Spinal cord (tissue), 10 donors: ENCODE measurements around the gene SATB2. TPM values are rescaled to one million over a fixed set of nuclear protein-coding genes. Genes with fewer than 3 reads are reported as not detected.

Experiments used
- DNase-seq, 6 donors: peaks; one replicate each; pipeline versions ENCODE4 v3.0.0 to v3.0.0-alpha.2; 2013 to 2015; ENCODE audit warnings: low spot score in 6 of 6, low read depth in 4 of 6
- H3K27ac ChIP-seq: one replicate; pipeline ENCODE4 v1.5.1; 2013; ENCODE audit warnings: low read depth, low read length, control low read depth
- H3K27me3 ChIP-seq: one replicate; pipeline ENCODE4 v1.6.1; 2013; ENCODE audit warnings: low read length; ENCODE audit not compliant: control insufficient read depth, insufficient read depth
- H3K36me3 ChIP-seq: one replicate; pipeline ENCODE4 v1.6.1; 2013; ENCODE audit warnings: low read length; ENCODE audit not compliant: control insufficient read depth, insufficient read depth
- H3K4me1 ChIP-seq: one replicate; pipeline ENCODE4 v1.6.1; 2013; ENCODE audit warnings: low read length; ENCODE audit not compliant: control insufficient read depth, insufficient read depth
- H3K4me3 ChIP-seq: one replicate; pipeline ENCODE4 v1.5.1; 2013; ENCODE audit warnings: low read depth, low read length, control low read depth
- H3K9me3 ChIP-seq: one replicate; pipeline ENCODE4 v1.6.1; 2013; ENCODE audit warnings: low read length; ENCODE audit not compliant: control insufficient read depth, insufficient read depth
- WGBS: methylation state at CpG from one replicate; pipeline ENCODE4 v1.1.5; 2013; ENCODE audit warnings: missing lambda C conversion rate; ENCODE audit not compliant: insufficient coverage; 5-methylcytosine and 5-hydroxymethylcytosine counted together
- polyA plus RNA-seq, 2 donors: library from polyadenylated mRNA; unstranded; fragments of 120-200 nt; gene quantifications; one replicate each; pipeline ENCODE4 v1.2.1, GENCODE V29; 2013; ENCODE audit not compliant: insufficient read length in 2 of 2
- total RNA-seq, 2 donors: library from RNA; depleted of rRNA in 1 of 2; stranded (reverse); fragments of 120-200 nt in 1 of 2; fragments of >200 nt in 1 of 2; gene quantifications; one replicate each; pipeline versions ENCODE4 v1.2.3 to v1.2.4, GENCODE V29; 2013 to 2014
- donor health status: healthy.

The SATB2 gene
- total and polyA plus RNA-seq, 4 donors = 5.5 to 18.1 (median 7.9) TPM

DNA sequence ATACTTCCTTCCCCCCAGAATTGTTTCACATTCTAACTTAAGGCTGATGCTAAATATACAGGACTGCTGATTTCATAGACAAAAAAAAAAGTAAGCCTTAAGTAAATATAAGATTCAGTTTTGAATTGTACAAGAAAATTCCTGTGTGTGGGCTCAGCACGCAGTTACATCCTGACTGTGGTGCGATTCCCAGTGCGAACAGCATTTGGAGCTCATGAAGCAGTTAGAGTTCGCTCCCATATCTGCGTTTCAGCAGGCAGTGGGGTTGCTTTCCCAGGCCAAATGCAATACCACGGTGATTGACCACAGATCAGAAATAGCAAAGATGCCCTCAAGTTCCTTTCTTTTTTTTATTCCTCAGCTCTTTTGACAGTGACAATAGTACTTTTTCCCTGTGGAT, 75.6 kb downstream of the SATB2 start:
- Histone ChIP-seq H3K4me1 (no peaks in the 10 kb centered on the region), H3K27ac (no peak overlapping the region), H3K9me3 (no peaks in the 10 kb centered on the region), H3K36me3 (no peaks in the 10 kb centered on the region), H3K27me3 (no peaks in the 10 kb centered on the region), H3K4me3 (no peak overlapping the region)
- WGBS = 58% methylated on average over 5 of the region's 6 CpGs
- DNase-seq = peak in 2 of 6 donors; percentile 25 to 51

- no peak for DNase-seq
- no peak overlapping the region for H3K27ac ChIP-seq
- no peaks in the 10 kb centered on the region for H3K27me3 ChIP-seq
- 70% methylated on average over 2 of the region's 6 CpGs for WGBS
- no peaks in the 10 kb centered on the region for H3K4me1 ChIP-seq
- no peak overlapping the region for H3K4me3 ChIP-seq
- H3K36me3 ChIP-seq = no peaks in the 10 kb centered on the region
- H3K9me3 ChIP-seq = no peaks in the 10 kb centered on the region
Observed at GRCh38 chr2:199381531-199381930, 76.2 kb downstream of the SATB2 start.

DNA sequence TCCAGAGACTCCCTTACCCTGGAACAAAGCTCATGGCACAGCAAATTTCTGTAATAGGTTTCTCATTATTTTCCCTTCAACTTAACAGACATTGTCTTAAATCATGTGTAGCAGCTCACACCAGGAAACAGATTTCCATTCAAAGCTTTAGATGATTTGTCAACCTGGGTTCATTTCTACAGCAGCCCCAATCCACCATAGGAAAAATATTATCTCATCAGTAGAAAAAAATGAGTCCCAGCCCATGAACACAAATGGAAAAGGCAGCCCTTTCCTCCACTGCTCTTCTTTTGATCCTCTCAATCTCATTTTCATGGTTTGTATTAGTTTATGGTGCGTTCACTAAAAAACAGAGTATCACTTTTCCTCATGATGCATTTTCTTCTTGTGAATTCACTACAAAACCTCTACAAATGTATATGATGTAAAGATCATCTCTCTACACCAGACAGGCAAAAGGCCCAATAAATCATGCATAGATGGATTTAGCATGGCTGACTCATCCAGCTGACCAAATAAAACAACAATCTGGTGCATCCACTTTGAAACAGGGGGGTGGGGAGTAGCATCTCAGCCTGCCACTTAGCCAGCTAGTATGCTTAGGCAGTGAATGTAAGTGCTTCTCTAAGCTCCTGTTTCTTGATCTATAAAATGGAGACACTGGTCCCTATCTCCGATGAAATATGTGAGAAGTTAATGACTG, 78.6 kb downstream of the SATB2 start:
- Histone ChIP-seq H3K4me3 (no peak overlapping the region), H3K4me1 (no peaks in the 10 kb centered on the region), H3K27ac (no peak overlapping the region), H3K27me3 (no peaks in the 10 kb centered on the region), H3K9me3 (no peaks in the 10 kb centered on the region), H3K36me3 (no peaks in the 10 kb centered on the region)
- DNase-seq = no peak
- no CpG with 5 or more reads among the region's 2 CpGs for WGBS

DNA sequence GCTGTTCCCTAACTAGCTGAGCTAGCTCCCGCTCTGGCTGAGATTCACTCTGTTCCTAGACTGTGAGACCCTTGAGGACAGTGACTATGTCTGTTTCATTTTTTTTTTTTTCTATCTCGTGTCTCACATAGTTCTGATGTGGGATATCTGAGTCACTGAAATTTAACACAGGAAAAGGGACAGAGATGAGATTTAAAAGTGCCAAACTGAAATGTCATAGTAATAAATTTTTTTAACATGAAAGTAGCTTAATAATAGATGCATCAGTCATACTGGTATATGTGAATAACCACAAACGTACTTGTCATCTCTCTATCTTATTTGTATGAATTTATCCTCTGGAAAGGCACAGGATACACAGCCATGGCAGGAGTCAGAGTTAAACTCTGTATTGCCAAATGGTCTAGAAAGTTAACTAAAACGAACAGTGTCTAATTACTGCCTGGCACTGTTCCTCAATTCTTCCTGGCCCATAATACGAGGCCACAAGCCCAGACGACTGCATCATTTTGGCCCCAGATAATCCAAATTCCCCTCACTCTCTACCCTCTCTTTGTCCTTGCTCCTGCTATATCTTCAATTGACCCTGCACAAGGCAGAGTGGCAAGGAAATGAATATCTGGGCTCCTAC, 87.5 kb downstream of the SATB2 start:
- H3K36me3 ChIP-seq = no peaks in the 10 kb centered on the region
- H3K27ac ChIP-seq = no peak overlapping the region
- H3K4me3 ChIP-seq = no peak overlapping the region
- no peak for DNase-seq
- no peaks in the 10 kb centered on the region for H3K27me3 ChIP-seq
- 56% methylated on average over 4 of the region's 6 CpGs for WGBS
- H3K9me3 ChIP-seq = no peaks in the 10 kb centered on the region
- H3K4me1 ChIP-seq = no peaks in the 10 kb centered on the region

DNA sequence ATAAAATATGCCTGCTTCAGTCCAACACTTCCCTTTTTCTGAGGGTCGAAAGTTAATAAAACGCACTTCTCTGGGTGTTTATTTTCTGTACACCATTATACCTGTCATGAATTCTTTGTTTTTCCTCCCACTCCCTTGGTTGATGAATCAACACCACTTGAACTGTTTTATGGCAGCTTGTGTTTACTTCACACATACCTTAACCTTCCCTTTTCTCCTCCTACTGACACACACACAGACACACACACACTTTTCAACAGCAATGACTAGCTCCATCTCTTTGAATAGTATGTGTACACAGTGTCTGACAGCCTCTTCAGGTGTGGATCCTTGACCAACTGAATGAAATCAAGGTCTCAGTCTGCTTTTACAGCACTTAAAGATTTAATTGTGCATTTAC, 91.3 kb downstream of the SATB2 start:
- 92% methylated on average over 2 of the region's 2 CpGs for WGBS
- DNase-seq = no peak
- no peaks in the 10 kb centered on the region for H3K4me1 ChIP-seq
- no peak overlapping the region for H3K4me3 ChIP-seq
- no peaks in the 10 kb centered on the region for H3K36me3 ChIP-seq
- H3K27ac ChIP-seq = no peak overlapping the region
- H3K9me3 ChIP-seq = no peaks in the 10 kb centered on the region
- no peaks in the 10 kb centered on the region for H3K27me3 ChIP-seq

- no peaks in the 10 kb centered on the region for H3K36me3 ChIP-seq
- H3K4me3 ChIP-seq = no peak overlapping the region
- WGBS = no CpG with 5 or more reads among the region's 3 CpGs
- H3K27me3 ChIP-seq = no peaks in the 10 kb centered on the region
- no peak for DNase-seq
- no peak overlapping the region for H3K27ac ChIP-seq
- no peaks in the 10 kb centered on the region for H3K9me3 ChIP-seq
- no peaks in the 10 kb centered on the region for H3K4me1 ChIP-seq
Observed at GRCh38 chr2:199364153-199364552, 93.6 kb downstream of the SATB2 start.

DNA sequence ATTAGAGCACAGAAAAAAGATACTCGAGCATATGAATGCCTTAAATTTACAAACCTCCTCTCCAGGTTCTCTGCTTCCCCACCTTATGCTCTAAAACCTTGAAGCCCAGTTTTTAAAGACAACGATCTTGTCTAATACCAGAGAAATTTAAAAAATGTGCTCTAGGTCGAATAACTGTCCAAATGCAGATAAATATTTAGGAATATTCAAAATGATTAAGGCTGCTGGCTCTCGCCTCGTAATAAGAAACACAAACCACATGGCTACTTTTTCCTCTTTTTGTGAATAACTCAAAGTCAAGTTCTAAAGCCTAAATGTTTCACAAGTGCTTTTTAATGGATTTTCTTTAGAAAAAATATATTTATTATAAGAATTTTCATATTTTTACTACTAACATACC, 101.3 kb downstream of the SATB2 start:
- WGBS = no CpG with 5 or more reads among the region's 5 CpGs
- no peak for DNase-seq
- H3K27me3 ChIP-seq = no peaks in the 10 kb centered on the region
- no peaks in the 10 kb centered on the region for H3K36me3 ChIP-seq
- no peaks in the 10 kb centered on the region for H3K4me1 ChIP-seq
- no peaks in the 10 kb centered on the region for H3K9me3 ChIP-seq
- no peak overlapping the region for H3K4me3 ChIP-seq
- H3K27ac ChIP-seq = no peak overlapping the region

- DNase-seq = no peak
- 98% methylated on average over 5 of the region's 7 CpGs for WGBS
- Histone ChIP-seq H3K27ac (no peak overlapping the region), H3K9me3 (no peaks in the 10 kb centered on the region), H3K36me3 (no peaks in the 10 kb centered on the region), H3K4me1 (no peaks in the 10 kb centered on the region), H3K4me3 (no peak overlapping the region), H3K27me3 (no peaks in the 10 kb centered on the region)
Observed at GRCh38 chr2:199348871-199349270, 108.9 kb downstream of the SATB2 start.

DNA sequence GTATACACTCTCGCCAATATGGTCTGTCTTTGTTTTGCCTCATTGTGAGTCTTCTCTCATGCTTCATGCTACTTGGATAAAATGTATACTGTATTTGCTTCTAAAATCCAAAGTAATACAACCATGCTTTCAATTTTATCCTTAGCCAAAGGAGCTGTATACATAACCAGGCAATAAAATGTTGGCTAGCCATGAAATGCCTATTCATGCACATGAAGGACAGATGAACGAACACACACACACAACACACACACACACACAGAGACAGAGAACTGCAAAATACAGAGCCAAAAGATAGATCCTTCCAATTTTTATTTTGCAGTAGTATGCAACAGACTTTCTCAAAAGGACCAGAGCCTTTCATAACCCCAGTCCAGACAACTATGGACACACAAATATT, 113.7 kb downstream of the SATB2 start:
- no peak overlapping the region for H3K4me3 ChIP-seq
- H3K9me3 ChIP-seq = no peaks in the 10 kb centered on the region
- DNase-seq = no peak
- H3K27ac ChIP-seq = no peak overlapping the region
- H3K27me3 ChIP-seq = no peaks in the 10 kb centered on the region
- 60% methylated on average over 1 of the region's 2 CpGs for WGBS
- no peaks in the 10 kb centered on the region for H3K36me3 ChIP-seq
- H3K4me1 ChIP-seq = no peaks in the 10 kb centered on the region

- DNase-seq = no peak
- no peak overlapping the region for H3K27ac ChIP-seq
- 71% methylated on average over 1 of the region's 1 CpG for WGBS
- no peaks in the 10 kb centered on the region for H3K27me3 ChIP-seq
- H3K36me3 ChIP-seq = no peaks in the 10 kb centered on the region
- H3K4me3 ChIP-seq = no peak overlapping the region
- no peaks in the 10 kb centered on the region for H3K4me1 ChIP-seq
- H3K9me3 ChIP-seq = no peaks in the 10 kb centered on the region
Observed at GRCh38 chr2:199342334-199342733, 115.4 kb downstream of the SATB2 start.
